Measurements from ENCODE around the gene PTBP3.

- TF ChIP-seq CTCF (IDR thresholded peaks at IDR 0.05) (peak; percentile 57), SMC3 (IDR thresholded peaks at IDR 0.05; ENCODE audit: low read depth, low read length) (peak; percentile 49), RXRA (IDR thresholded peaks at IDR 0.05; ENCODE audit: borderline replicate concordance, low read depth) (no peak), JUND (IDR thresholded peaks at IDR 0.05) (no peak), FOXM1 (IDR thresholded peaks at IDR 0.05; ENCODE audit: low read depth) (no peak), EZH2phosphoT487 (IDR thresholded peaks at IDR 0.05; ENCODE audit: borderline replicate concordance, low read depth) (no peak), IRF3 (IDR thresholded peaks at IDR 0.05; ENCODE audit: low read depth, low read length) (no peak), NRF1 (IDR thresholded peaks at IDR 0.05; ENCODE audit: low read depth, low read length) (peak; percentile 50; the same call in 1 of the 2 replicates), USF2 (IDR thresholded peaks at IDR 0.05; ENCODE audit: borderline replicate concordance, low read depth, low read length) (no peak), RAD21 (IDR thresholded peaks at IDR 0.05; ENCODE audit: low read length) (peak; percentile 50), EP300 (IDR thresholded peaks at IDR 0.05; ENCODE audit: borderline replicate concordance in 1 of 2, low read depth in 1 of 2, low read length in 1 of 2) (no peak), POLR2AphosphoS5 (IDR thresholded peaks at IDR 0.05; ENCODE audit: low read depth, low read length) (peak; percentile 9; the same call in 1 of the 2 replicates)
These were observed 416 bp upstream of the PTBP3 start for GRCh38 chr9:112333639-112334431.
